GM23248 (cell line): ENCODE results near the gene PROS1. TPM values are rescaled to one million over a fixed set of nuclear protein-coding genes. Genes with fewer than 3 reads are reported as not detected.
"Not testable (repeated sequence)": the region's sequence is repeated elsewhere in the genome, so short reads cannot be mapped to it uniquely, and the experiment has no call there.

Experiments
- DNase-seq: peaks from one replicate; pipeline ENCODE4 v3.0.0-alpha.2; 2015
- H2AFZ ChIP-seq: fragments of 200-600 bp; sonication (generic); 2 replicates; pipeline ENCODE4 v1.6.1; 2016; ENCODE audit warnings: antibody characterized with exemption
- H3F3A ChIP-seq: fragments of 200-600 bp; sonication (generic); 2 replicates; pipeline ENCODE4 v1.6.1; 2016; ENCODE audit warnings: mild to moderate bottlenecking, antibody characterized with exemption, mixed run types; ENCODE audit not compliant: insufficient read depth
- H3K27ac ChIP-seq: fragments of 200-600 bp; sonication (generic); 2 replicates; pipeline ENCODE4 v1.5.1; 2016; ENCODE audit warnings: mild to moderate bottlenecking
- H3K27me3 ChIP-seq: fragments of 200-600 bp; sonication (generic); replicated peaks from 2 replicates; pipeline ENCODE4 v1.6.1; 2016; ENCODE audit warnings: mild to moderate bottlenecking; ENCODE audit not compliant: insufficient read depth
- H3K36me3 ChIP-seq: fragments of 200-600 bp; sonication (generic); 2 replicates; pipeline ENCODE4 v1.6.1; 2016; ENCODE audit warnings: low read depth, mild to moderate bottlenecking
- H3K4me1 ChIP-seq: fragments of 200-600 bp; sonication (generic); 2 replicates; pipeline ENCODE4 v1.6.1; 2016; ENCODE audit warnings: mild to moderate bottlenecking; ENCODE audit not compliant: insufficient read depth
- H3K4me2 ChIP-seq: fragments of 200-600 bp; sonication (generic); one replicate; pipeline ENCODE4 v1.6.1; 2016; ENCODE audit warnings: mild to moderate bottlenecking; ENCODE audit not compliant: unreplicated experiment
- H3K4me3 ChIP-seq: fragments of 200-600 bp; sonication (generic); 2 replicates; pipeline ENCODE4 v1.5.1; 2016; ENCODE audit warnings: mild to moderate bottlenecking
- H3K79me2 ChIP-seq: fragments of 200-600 bp; sonication (generic); 2 replicates; pipeline ENCODE4 v1.6.1; 2016; ENCODE audit warnings: mild to moderate bottlenecking; ENCODE audit not compliant: insufficient read depth
- H3K9ac ChIP-seq: fragments of 200-600 bp; sonication (generic); 2 replicates; pipeline ENCODE4 v1.6.1; 2016; ENCODE audit warnings: mild to moderate bottlenecking
- H3K9me2 ChIP-seq: fragments of 200-600 bp; sonication (generic); 2 replicates; pipeline ENCODE4 v1.6.1; 2016; ENCODE audit warnings: mixed run types, mild to moderate bottlenecking, moderate library complexity; ENCODE audit not compliant: insufficient read depth
- H3K9me3 ChIP-seq: fragments of 200-600 bp; sonication (generic); one replicate; pipeline ENCODE4 v1.6.1; 2017; ENCODE audit warnings: low read depth
- H4K20me1 ChIP-seq: fragments of 200-600 bp; sonication (generic); 2 replicates; pipeline ENCODE4 v1.6.0; 2016; ENCODE audit not compliant: insufficient read depth
- EZH2 ChIP-seq: fragments of 200-600 bp; sonication (generic); IDR thresholded peaks from 2 replicates; pipeline ENCODE4 v1.6.1; 2018; ENCODE audit warnings: antibody characterized with exemption, mild to moderate bottlenecking; ENCODE audit not compliant: insufficient read depth, poor library complexity, severe bottlenecking
- EZH2phosphoT487 ChIP-seq: fragments of 200-600 bp; sonication (generic); IDR thresholded peaks from 2 replicates; pipeline ENCODE4 v1.6.1; 2018; ENCODE audit warnings: antibody characterized with exemption, moderate library complexity, mild to moderate bottlenecking, low read depth; ENCODE audit not compliant: insufficient read depth
- WGBS, 2 experiments: methylation state at CpG; one replicate each; pipeline ENCODE4 v1.1.6; 2015 to 2017; ENCODE audit warnings: low lambda C conversion rate in 2 of 2, low coverage in 1 of 2; ENCODE audit errors: missing lambda C conversion rate in 2 of 2; 5-methylcytosine and 5-hydroxymethylcytosine counted together
- in situ Hi-C: fragments of 300-500 bp; cut with MboI; formaldehyde crosslinking; loops from 2 replicates; pipeline ENCODE4 v1.15.0; 2020
- polyA plus RNA-seq: library from polyadenylated mRNA; unstranded; fragments of >200 nt; fragmentation: Nextera tagmentation; extraction: Ambion mirVana; gene quantifications from 2 replicates; pipeline ENCODE4 v1.2.1, GENCODE V29; 2016
- total RNA-seq: library from RNA; depleted of rRNA; stranded (reverse); fragments of >200 nt; shearing (Covaris generic); gene quantifications from 2 replicates; pipeline ENCODE4 v1.2.3, GENCODE V29; 2014

PROS1 gene
- total and polyA plus RNA-seq, 2 experiments from 2014 or later: 17.1 to 25.6 TPM

- no peak overlapping the region for H3K9ac ChIP-seq
- DNase-seq: no peak
- no peaks in the 10 kb centered on the region for H3K36me3 ChIP-seq
- H3K4me1 ChIP-seq: no peaks in the 10 kb centered on the region
- no peaks in the 10 kb centered on the region for H3F3A ChIP-seq
- H3K9me2 ChIP-seq: no peaks in the 10 kb centered on the region
- no peaks in the 10 kb centered on the region for H3K9me3 ChIP-seq
- H4K20me1 ChIP-seq: no peaks in the 10 kb centered on the region
- H2AFZ ChIP-seq: no peak overlapping the region
- in situ Hi-C loops: no loop called here
- no peak overlapping the region for H3K4me2 ChIP-seq
- H3K27ac ChIP-seq: no peak overlapping the region
- no peaks in the 10 kb centered on the region for H3K27me3 ChIP-seq
- TF ChIP-seq EZH2 (no peak), EZH2phosphoT487 (no peak)
- WGBS, 2 experiments: 58 to 67% methylated on average over 2 of the region's 2 CpGs
- no peaks in the 10 kb centered on the region for H3K79me2 ChIP-seq
- no peak overlapping the region for H3K4me3 ChIP-seq
Measured at GRCh38 chr3:93924491-93924890, 49.2 kb downstream of the PROS1 start.

- in situ Hi-C loops: no loop called here
- no peaks in the 10 kb centered on the region for H3F3A ChIP-seq
- H3K4me2 ChIP-seq: no peak overlapping the region
- no peaks in the 10 kb centered on the region for H4K20me1 ChIP-seq
- no peaks in the 10 kb centered on the region for H3K9me2 ChIP-seq
- H3K36me3 ChIP-seq: no peaks in the 10 kb centered on the region
- H3K4me3 ChIP-seq: no peak overlapping the region
- TF ChIP-seq EZH2phosphoT487 (no peak), EZH2 (no peak)
- H3K27me3 ChIP-seq: no peaks in the 10 kb centered on the region
- no peak overlapping the region for H3K9ac ChIP-seq
- no peak overlapping the region for H3K27ac ChIP-seq
- no peaks in the 10 kb centered on the region for H3K4me1 ChIP-seq
- WGBS, 2 experiments: 84 to 88% methylated on average over 2 of the region's 2 CpGs
- H3K9me3 ChIP-seq: no peaks in the 10 kb centered on the region
- H2AFZ ChIP-seq: no peak overlapping the region
- no peak for DNase-seq
- H3K79me2 ChIP-seq: no peaks in the 10 kb centered on the region
Measured at GRCh38 chr3:93923006-93923405, 50.7 kb downstream of the PROS1 start.

- H2AFZ ChIP-seq, H3K4me2 ChIP-seq, H3K9me2 ChIP-seq, H3K27ac ChIP-seq, H3K79me2 ChIP-seq, H3K27me3 ChIP-seq, H3K36me3 ChIP-seq, H4K20me1 ChIP-seq, H3F3A ChIP-seq, H3K9ac ChIP-seq, H3K9me3 ChIP-seq, H3K4me1 ChIP-seq, in situ Hi-C loops, DNase-seq, H3K4me3 ChIP-seq: not testable (repeated sequence)
- WGBS, 2 experiments: 89 to 96% methylated on average over 9 to 10 of the region's 17 CpGs
Measured at GRCh38 chr3:93917546-93918029, 56.1 kb downstream of the PROS1 start.

- H3K9ac ChIP-seq, H3F3A ChIP-seq, H3K4me3 ChIP-seq, H4K20me1 ChIP-seq, H3K79me2 ChIP-seq, H2AFZ ChIP-seq, H3K36me3 ChIP-seq, H3K4me1 ChIP-seq, H3K9me3 ChIP-seq, H3K27me3 ChIP-seq, DNase-seq, H3K27ac ChIP-seq, H3K9me2 ChIP-seq, in situ Hi-C loops, H3K4me2 ChIP-seq: not testable (repeated sequence)
- 16 to 33% methylated on average over 1 of the region's 1 CpG for WGBS, 2 experiments
Measured at GRCh38 chr3:93913623-93914022, 60.1 kb downstream of the PROS1 start.

GRCh38 chr3:93911206-93911605, 62.5 kb downstream of the PROS1 start:
- in situ Hi-C loops: no loop called here
- Histone ChIP-seq H3K36me3 (no peaks in the 10 kb centered on the region), H3F3A (no peaks in the 10 kb centered on the region), H3K9ac (no peak overlapping the region), H2AFZ (no peak overlapping the region), H3K4me2 (no peak overlapping the region), H3K9me2 (no peaks in the 10 kb centered on the region), H3K4me1 (no peaks in the 10 kb centered on the region), H3K27me3 (no peaks in the 10 kb centered on the region), H3K4me3 (no peak overlapping the region), H3K27ac (no peak overlapping the region), H4K20me1 (no peaks in the 10 kb centered on the region), H3K79me2 (no peaks in the 10 kb centered on the region), H3K9me3 (no peaks in the 10 kb centered on the region)
- no peak for DNase-seq
- TF ChIP-seq EZH2phosphoT487 (no peak), EZH2 (no peak)
- 69 to 73% methylated on average over 2 of the region's 2 CpGs for WGBS, 2 experiments
